ENCODE data around the gene USO1. TPM values are rescaled to one million over a fixed set of nuclear protein-coding genes. Genes with fewer than 3 reads are reported as not detected.

Gene USO1
- total and polyA plus RNA-seq, 9 of the 15 experiments (the other 6 are each of a cell fraction or from before 2014, with no cell fraction given) = 19.3 to 97.8 (median 48.5) TPM

DNA sequence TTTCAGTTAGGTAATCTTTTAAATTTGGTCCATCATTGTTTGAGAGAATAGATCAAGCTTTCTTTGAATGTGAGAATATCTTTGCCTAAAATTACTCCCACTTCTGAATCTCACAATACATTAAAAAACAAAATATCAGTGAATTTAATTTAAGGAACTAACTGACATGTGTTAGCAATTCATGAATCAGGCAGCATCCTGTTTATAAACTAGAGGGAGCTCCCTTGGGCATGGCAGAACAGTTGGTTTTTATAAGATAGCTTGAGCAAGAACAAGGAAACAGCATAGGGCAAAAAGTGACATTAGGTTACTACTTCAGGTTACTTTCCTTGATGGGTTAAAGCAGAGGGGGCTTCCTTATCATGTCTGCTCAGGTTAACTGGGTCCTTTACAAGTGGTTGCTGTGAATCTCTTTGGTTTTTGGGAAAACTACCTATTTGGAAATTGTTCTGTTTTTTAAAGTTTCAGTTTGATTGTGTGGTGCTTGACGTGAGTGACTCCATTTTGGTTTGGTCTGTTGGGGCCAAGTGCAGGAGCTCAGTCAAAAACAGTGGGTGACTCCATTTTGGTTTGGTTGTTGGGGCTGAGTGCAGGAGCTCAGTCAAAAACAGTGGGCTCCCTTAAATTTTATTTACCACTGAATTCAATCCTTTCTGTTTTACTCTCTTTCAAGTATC, 109.9 kb downstream of the USO1 start (continued):
- TF ChIP-seq CBFA2T3 (IDR thresholded peaks at IDR 0.05) (no peak), MECOM (CRISPR knock-in tag; IDR thresholded peaks at IDR 0.05) (0 out of 2 replicates have a peak, but pooled peaks have one; percentile 57), TBP (optimal IDR thresholded peaks at IDR 0.05; ENCODE audit: low read depth, low read length) (no peak), U2AF2 (optimal IDR thresholded peaks at IDR 0.05; ENCODE audit: low read depth, low read length) (no peak), NCOA4 (IDR thresholded peaks at IDR 0.05; ENCODE audit: partially characterized antibody) (no peak), THRAP3 (IDR thresholded peaks at IDR 0.05; ENCODE audit: borderline replicate concordance) (no peak), ZNF41 (CRISPR knock-in tag; conservative IDR thresholded peaks at IDR 0.05) (peak; percentile 91), RHOXF2B (CRISPR knock-in tag; conservative IDR thresholded peaks at IDR 0.05) (no peak), ZNF143 (CRISPR knock-in tag; IDR thresholded peaks at IDR 0.05) (no peak), ZNF3 (CRISPR knock-in tag; IDR thresholded peaks at IDR 0.05) (no peak), SMAD1 (IDR thresholded peaks at IDR 0.05; ENCODE audit: low read depth, low read length, partially characterized antibody) (no peak), ZBTB9 (CRISPR knock-in tag; IDR thresholded peaks at IDR 0.05) (peak; percentile 57; the same call in 1 of the 2 replicates), BDP1 (IDR thresholded peaks at IDR 0.05; ENCODE audit: insufficient read depth, insufficient read length) (no peak), ZZZ3 (IDR thresholded peaks at IDR 0.05) (no peak), HEY1 (CRISPR knock-in tag; IDR thresholded peaks at IDR 0.05; ENCODE audit: borderline replicate concordance) (no peak), NONO (IDR thresholded peaks at IDR 0.05; ENCODE audit: low read depth in 2 of 2, low read length in 1 of 2) (no peak), POLR2G (IDR thresholded peaks at IDR 0.05; ENCODE audit: low read depth, low read length) (no peak), KAT8 (IDR thresholded peaks at IDR 0.05; ENCODE audit: low read depth) (no peak), POLR2AphosphoS2 (IDR thresholded peaks at IDR 0.05; ENCODE audit: low read length) (no peak)
- TF ChIP-seq, protein P1, sequence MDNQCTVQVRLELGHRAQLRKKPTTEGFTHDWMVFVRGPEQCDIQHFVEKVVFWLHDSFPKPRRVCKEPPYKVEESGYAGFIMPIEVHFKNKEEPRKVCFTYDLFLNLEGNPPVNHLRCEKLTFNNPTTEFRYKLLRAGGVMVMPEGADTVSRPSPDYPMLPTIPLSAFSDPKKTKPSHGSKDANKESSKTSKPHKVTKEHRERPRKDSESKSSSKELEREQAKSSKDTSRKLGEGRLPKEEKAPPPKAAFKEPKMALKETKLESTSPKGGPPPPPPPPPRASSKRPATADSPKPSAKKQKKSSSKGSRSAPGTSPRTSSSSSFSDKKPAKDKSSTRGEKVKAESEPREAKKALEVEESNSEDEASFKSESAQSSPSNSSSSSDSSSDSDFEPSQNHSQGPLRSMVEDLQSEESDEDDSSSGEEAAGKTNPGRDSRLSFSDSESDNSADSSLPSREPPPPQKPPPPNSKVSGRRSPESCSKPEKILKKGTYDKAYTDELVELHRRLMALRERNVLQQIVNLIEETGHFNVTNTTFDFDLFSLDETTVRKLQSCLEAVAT (IDR thresholded peaks at IDR 0.05) = no peak
- TF ChIP-seq, protein P2, sequence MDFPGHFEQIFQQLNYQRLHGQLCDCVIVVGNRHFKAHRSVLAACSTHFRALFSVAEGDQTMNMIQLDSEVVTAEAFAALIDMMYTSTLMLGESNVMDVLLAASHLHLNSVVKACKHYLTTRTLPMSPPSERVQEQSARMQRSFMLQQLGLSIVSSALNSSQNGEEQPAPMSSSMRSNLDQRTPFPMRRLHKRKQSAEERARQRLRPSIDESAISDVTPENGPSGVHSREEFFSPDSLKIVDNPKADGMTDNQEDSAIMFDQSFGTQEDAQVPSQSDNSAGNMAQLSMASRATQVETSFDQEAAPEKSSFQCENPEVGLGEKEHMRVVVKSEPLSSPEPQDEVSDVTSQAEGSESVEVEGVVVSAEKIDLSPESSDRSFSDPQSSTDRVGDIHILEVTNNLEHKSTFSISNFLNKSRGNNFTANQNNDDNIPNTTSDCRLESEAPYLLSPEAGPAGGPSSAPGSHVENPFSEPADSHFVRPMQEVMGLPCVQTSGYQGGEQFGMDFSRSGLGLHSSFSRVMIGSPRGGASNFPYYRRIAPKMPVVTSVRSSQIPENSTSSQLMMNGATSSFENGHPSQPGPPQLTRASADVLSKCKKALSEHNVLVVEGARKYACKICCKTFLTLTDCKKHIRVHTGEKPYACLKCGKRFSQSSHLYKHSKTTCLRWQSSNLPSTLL (IDR thresholded peaks at IDR 0.05) = no peak
- TF ChIP-seq, protein P3, sequence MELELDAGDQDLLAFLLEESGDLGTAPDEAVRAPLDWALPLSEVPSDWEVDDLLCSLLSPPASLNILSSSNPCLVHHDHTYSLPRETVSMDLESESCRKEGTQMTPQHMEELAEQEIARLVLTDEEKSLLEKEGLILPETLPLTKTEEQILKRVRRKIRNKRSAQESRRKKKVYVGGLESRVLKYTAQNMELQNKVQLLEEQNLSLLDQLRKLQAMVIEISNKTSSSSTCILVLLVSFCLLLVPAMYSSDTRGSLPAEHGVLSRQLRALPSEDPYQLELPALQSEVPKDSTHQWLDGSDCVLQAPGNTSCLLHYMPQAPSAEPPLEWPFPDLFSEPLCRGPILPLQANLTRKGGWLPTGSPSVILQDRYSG (tag; conservative IDR thresholded peaks at IDR 0.05; ENCODE audit: low read depth) = peak; percentile 75; the same call in 1 of the 2 replicates
